CD4-positive, alpha-beta T cell (primary cell): ENCODE measurements around the gene SPTBN4. TPM values are rescaled to one million over a fixed set of nuclear protein-coding genes. Genes with fewer than 3 reads are reported as not detected.

Experiments
- ATAC-seq: fragments of 200-7000 bp; cut with Tn5 transposase; one replicate; pipeline ENCODE4 v1.10.0; 2022; ENCODE audit warnings: mild to moderate bottlenecking; ENCODE audit not compliant: poor library complexity
- CTCF ChIA-PET: fragments of 350-600 bp; sonication (Branson Sonifier 250); formaldehyde crosslinking; loops from one replicate; lab custom pipeline; 2021; ENCODE audit warnings: antibody characterized with exemption, inconsistent platforms; lab: Charles Lee
- POLR2A ChIA-PET: fragments of 350-600 bp; sonication (Branson Sonifier 250); formaldehyde crosslinking; loops from one replicate; lab custom pipeline; 2021; ENCODE audit warnings: antibody characterized with exemption, inconsistent platforms; lab: Charles Lee
- DNase-seq, 14 experiments: peaks; one replicate each; pipeline ENCODE4 v3.0.0-alpha.2; 2013 to 2020; ENCODE audit warnings: mixed read lengths in 2 of 14
- H3K27ac ChIP-seq, 2 donors: one replicate each; pipeline versions ENCODE4 v1.5.1 to v1.7.0; 2013; ENCODE audit warnings: low read length in 2 of 2, low read depth in 1 of 2, mild to moderate bottlenecking in 1 of 2
- H3K27me3 ChIP-seq, 2 experiments: 1 replicate in 1 of 2; 2 replicates in 1 of 2; pipeline versions ENCODE4 v1.6.1 to v1.7.0; 2013; ENCODE audit warnings: low read length in 2 of 2, control low read depth in 1 of 2, mild to moderate bottlenecking in 1 of 2, moderate library complexity in 1 of 2; ENCODE audit not compliant: insufficient read depth in 2 of 2, control insufficient read depth in 1 of 2
- H3K36me3 ChIP-seq: one replicate; pipeline ENCODE4 v1.6.1; 2013; ENCODE audit warnings: low read length, control low read depth; ENCODE audit not compliant: insufficient read depth
- H3K4me1 ChIP-seq: one replicate; pipeline ENCODE4 v1.6.1; 2013; ENCODE audit warnings: low read length, control low read depth; ENCODE audit not compliant: insufficient read depth
- H3K4me3 ChIP-seq: one replicate; pipeline ENCODE4 v1.5.1; 2013; ENCODE audit warnings: mild to moderate bottlenecking, low read length, moderate library complexity
- H3K9me3 ChIP-seq, 2 experiments: 1 replicate in 1 of 2; 2 replicates in 1 of 2; pipeline versions ENCODE4 v1.6.1 to v1.7.0; 2013; ENCODE audit warnings: low read length in 2 of 2, mild to moderate bottlenecking in 2 of 2, control low read depth in 1 of 2, moderate library complexity in 1 of 2; ENCODE audit not compliant: control insufficient read depth in 1 of 2, insufficient read depth in 1 of 2
- H3K27ac Mint-ChIP-seq: one replicate; pipeline ENCODE4 v1.8.0; 2020; ENCODE audit warnings: mixed read lengths
- H3K27me3 Mint-ChIP-seq: one replicate; pipeline ENCODE4 v1.8.0; 2021; ENCODE audit warnings: mixed read lengths
- H3K36me3 Mint-ChIP-seq: one replicate; pipeline ENCODE4 v1.8.0; 2021; ENCODE audit warnings: low read depth, mixed read lengths
- H3K4me1 Mint-ChIP-seq: one replicate; pipeline ENCODE4 v1.8.0; 2021; ENCODE audit warnings: low read depth, mixed read lengths
- H3K4me3 Mint-ChIP-seq: one replicate; pipeline ENCODE4 v1.8.0; 2020; ENCODE audit warnings: mild to moderate bottlenecking, mixed read lengths
- H3K9me3 Mint-ChIP-seq: one replicate; pipeline ENCODE4 v1.8.0; 2020; ENCODE audit warnings: mixed read lengths
- intact Hi-C, 2 experiments: fragments of 100-400 bp; cut with DNase I in 1 of 2; cut with micrococcal nuclease in 1 of 2; formaldehyde crosslinking; loops; one replicate each; pipeline versions ENCODE4 v1.15.1 to v1.9.0; 2023 to 2025; cut with DNase I, micrococcal nuclease
- total RNA-seq, 174 experiments: library from RNA in 2 of 174; stranded (reverse) in 2 of 174; gene quantifications; one replicate each; pipeline ENCODE4 v1.2.3 and lab custom pipeline; 2021 to 2026
- TF ChIP-seq, protein P1 (sequence below): fragments of 200-600 bp; IDR thresholded peaks from one replicate; pipeline ENCODE4 v1.8.0; 2022; ENCODE audit warnings: antibody characterized with exemption, mild to moderate bottlenecking

Gene SPTBN4
- total RNA-seq, 2 experiments from 2014 or later: 0.59 to 0.88 TPM

DNA sequence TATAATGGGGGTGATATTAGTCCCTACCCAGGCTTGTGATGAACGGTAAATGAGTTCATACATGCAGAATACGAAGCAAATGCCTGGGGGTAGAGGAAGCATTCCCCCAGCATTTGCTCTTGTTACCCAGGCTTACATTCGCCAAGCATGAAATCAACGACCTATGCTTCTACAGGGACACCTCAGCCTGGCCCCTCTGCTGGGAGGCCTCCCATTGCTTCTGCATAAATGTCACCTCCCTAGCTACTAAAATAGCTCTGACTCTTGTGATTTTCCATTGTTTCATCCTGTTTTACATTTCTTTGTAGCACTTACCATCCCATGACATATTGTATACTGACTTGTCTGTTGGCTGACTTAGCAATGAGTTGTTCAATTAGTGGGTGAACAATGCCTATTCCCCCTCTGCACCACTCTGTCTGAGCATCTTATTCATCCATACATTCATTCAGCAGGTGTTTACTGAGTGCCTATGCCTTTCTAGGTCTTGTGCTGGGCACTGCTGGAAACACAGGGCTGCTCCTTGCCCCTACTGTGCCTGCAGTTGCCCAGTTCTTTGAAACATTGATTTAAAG, 47.0 kb downstream of the SPTBN4 start:
- H3K4me1 Mint-ChIP-seq: peaks cover 5% of the 10 kb centered on the region
- no peak overlapping the region for H3K4me3 Mint-ChIP-seq
- H3K36me3 Mint-ChIP-seq: no peaks in the 10 kb centered on the region
- Histone ChIP-seq H3K27ac (no peak overlapping the region), H3K36me3 (no peaks in the 10 kb centered on the region), H3K9me3 (no peaks in the 10 kb centered on the region), H3K4me1 (peaks cover 4% of the 10 kb centered on the region), H3K27me3 (peaks cover 34% of the 10 kb centered on the region in 2 experiments), H3K4me3 (no peak overlapping the region)
- ATAC-seq (no peak), DNase-seq (no peak)
- intact Hi-C loops: no loop called here
- CTCF ChIA-PET: no interaction called here
- H3K27ac Mint-ChIP-seq: no peak overlapping the region
- POLR2A ChIA-PET: no interaction called here
- H3K9me3 Mint-ChIP-seq: no peaks in the 10 kb centered on the region
- TF ChIP-seq, protein P1, sequence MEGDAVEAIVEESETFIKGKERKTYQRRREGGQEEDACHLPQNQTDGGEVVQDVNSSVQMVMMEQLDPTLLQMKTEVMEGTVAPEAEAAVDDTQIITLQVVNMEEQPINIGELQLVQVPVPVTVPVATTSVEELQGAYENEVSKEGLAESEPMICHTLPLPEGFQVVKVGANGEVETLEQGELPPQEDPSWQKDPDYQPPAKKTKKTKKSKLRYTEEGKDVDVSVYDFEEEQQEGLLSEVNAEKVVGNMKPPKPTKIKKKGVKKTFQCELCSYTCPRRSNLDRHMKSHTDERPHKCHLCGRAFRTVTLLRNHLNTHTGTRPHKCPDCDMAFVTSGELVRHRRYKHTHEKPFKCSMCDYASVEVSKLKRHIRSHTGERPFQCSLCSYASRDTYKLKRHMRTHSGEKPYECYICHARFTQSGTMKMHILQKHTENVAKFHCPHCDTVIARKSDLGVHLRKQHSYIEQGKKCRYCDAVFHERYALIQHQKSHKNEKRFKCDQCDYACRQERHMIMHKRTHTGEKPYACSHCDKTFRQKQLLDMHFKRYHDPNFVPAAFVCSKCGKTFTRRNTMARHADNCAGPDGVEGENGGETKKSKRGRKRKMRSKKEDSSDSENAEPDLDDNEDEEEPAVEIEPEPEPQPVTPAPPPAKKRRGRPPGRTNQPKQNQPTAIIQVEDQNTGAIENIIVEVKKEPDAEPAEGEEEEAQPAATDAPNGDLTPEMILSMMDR: no peak
- peaks cover 59% of the 10 kb centered on the region for H3K27me3 Mint-ChIP-seq

DNA sequence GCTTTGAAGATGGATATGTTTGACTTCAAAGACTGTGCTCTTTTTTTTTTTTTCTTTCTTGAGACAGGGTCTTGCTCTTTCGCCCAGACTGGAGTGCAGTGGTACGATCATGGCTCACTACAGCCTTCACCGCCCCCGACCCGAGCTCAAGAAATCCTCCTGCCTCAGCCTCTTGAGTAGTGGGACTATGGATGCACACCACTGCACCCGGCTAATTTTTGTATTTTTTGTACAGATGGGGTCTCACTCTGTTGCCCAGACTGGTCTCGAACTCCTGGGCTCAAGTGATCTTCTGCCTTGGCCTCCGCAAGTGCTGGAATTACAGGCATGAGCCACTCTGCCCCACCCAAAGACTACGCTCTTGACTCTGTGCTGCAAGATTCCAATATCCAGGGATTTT, 50.4 kb downstream of the SPTBN4 start:
- CTCF ChIA-PET: no interaction called here
- no peaks in the 10 kb centered on the region for H3K36me3 Mint-ChIP-seq
- peaks cover under 1% of the 10 kb centered on the region for H3K4me1 Mint-ChIP-seq
- no peak overlapping the region for H3K27ac ChIP-seq
- H3K36me3 ChIP-seq: no peaks in the 10 kb centered on the region
- H3K27me3 Mint-ChIP-seq: peaks cover 51% of the 10 kb centered on the region
- H3K4me3 Mint-ChIP-seq: no peak overlapping the region
- ATAC-seq (no peak), DNase-seq (no peak)
- H3K9me3 ChIP-seq: no peaks in the 10 kb centered on the region
- TF ChIP-seq, protein P1: no peak
- H3K9me3 Mint-ChIP-seq: no peaks in the 10 kb centered on the region
- peaks cover 3% of the 10 kb centered on the region for H3K4me1 ChIP-seq
- H3K4me3 ChIP-seq: no peak overlapping the region
- POLR2A ChIA-PET: no interaction called here
- intact Hi-C loops: no loop called here
- no peak overlapping the region for H3K27ac Mint-ChIP-seq
- peaks cover 18 to 29% of the 10 kb centered on the region in 2 experiments for H3K27me3 ChIP-seq

DNA sequence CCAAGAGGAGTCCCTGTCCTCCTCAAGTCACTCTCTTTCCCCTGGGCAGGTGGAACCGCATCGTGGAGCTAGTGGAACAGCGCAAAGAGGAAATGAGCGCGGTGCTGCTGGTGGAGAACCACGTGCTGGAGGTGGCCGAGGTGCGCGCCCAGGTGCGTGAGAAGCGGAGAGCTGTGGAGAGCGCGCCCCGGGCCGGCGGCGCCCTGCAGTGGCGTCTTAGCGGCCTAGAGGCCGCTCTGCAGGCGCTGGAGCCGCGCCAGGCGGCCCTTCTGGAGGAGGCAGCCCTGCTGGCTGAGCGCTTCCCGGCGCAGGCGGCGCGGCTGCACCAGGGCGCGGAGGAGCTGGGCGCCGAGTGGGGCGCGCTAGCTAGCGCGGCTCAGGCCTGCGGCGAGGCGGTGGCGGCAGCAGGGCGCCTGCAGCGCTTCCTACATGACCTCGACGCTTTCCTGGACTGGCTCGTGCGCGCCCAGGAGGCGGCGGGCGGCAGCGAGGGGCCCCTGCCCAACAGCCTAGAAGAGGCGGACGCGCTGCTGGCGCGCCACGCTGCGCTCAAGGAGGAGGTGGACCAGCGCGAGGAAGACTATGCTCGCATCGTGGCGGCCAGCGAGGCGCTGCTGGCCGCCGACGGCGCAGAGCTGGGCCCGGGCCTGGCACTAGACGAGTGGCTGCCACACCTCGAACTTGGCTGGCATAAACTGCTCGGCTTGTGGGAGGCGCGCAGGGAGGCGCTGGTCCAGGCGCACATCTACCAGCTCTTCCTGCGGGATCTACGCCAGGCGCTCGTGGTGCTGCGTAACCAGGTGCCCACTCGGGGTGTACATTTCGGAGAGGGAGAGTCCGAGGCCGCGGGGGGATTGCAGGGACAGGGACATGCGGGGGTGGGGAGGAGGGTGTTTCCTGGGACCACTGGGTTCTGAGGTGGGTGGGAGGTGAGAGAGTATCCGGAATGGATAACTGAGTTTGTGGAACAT, 52.8 kb downstream of the SPTBN4 start:
- Histone ChIP-seq H3K4me1 (peaks cover 3% of the 10 kb centered on the region), H3K36me3 (no peaks in the 10 kb centered on the region), H3K27ac (no peak overlapping the region), H3K4me3 (no peak overlapping the region), H3K9me3 (no peaks in the 10 kb centered on the region), H3K27me3 (peaks cover 7 to 13% of the 10 kb centered on the region in 2 experiments)
- POLR2A ChIA-PET: no interaction called here
- Mint-ChIP-seq H3K4me3 (no peak overlapping the region), H3K27ac (no peak overlapping the region), H3K9me3 (no peaks in the 10 kb centered on the region), H3K36me3 (no peaks in the 10 kb centered on the region), H3K27me3 (peaks cover 36% of the 10 kb centered on the region), H3K4me1 (no peaks in the 10 kb centered on the region)
- DNase-seq: peak in 2 of 14 experiments; percentile 27 to 42
- TF ChIP-seq, protein P1: no peak
- CTCF ChIA-PET: no interaction called here
- intact Hi-C loops: loop anchor here in 1 of 2 experiments (5.0 kb wide), 1 partner anchor 212 kb away; no protein-coding TSS in a partner anchor
- ATAC-seq: peak; percentile 26
